ENCODE results near the gene CCL18. TPM values are rescaled to one million over a fixed set of nuclear protein-coding genes. Genes with fewer than 3 reads are reported as not detected.
"Not testable (repeated sequence)": the region's sequence is repeated elsewhere in the genome, so short reads cannot be mapped to it uniquely, and the experiment has no call there.

CCL18 gene
- total RNA-seq, 2 experiments from 2014 or later = not detected

DNA sequence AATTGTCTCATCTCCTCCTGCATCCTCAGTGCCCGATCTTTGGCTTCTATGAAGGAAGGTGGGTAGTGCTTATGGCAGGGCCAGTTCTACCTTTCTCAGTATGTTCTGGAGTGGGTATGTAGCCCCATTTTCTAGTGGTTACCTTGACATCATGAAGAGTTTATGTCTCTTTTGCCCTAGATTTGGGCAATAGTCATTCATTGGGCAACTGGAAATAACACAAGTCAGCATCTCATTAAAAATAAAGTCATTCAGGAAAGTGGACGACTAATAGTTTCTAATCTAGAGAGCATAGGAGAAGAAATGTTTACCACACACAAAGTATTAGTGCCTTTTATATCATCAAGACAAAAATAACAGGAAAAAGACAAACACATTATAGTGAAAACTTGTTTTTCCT is 19.6 kb downstream of the CCL18 start:
- H3K4me2 ChIP-seq (ENCODE audit: low read length); H2AFZ ChIP-seq (ENCODE audit: low read length); H3K36me3 ChIP-seq (ENCODE audit: insufficient read depth, low read length); H3K79me2 ChIP-seq (ENCODE audit: insufficient read depth, low read depth, low read length); H3K27ac ChIP-seq (ENCODE audit: low read depth, low read length, poor library complexity, severe bottlenecking); intact Hi-C loops (cut with micrococcal nuclease; ENCODE audit: unreplicated experiment); POLR2A ChIA-PET; CTCF ChIA-PET (ENCODE audit: unreplicated experiment); H3K4me1 ChIP-seq (ENCODE audit: insufficient read depth, low read length, poor library complexity, severe bottlenecking); H3K9me3 ChIP-seq (ENCODE audit: low read length); DNase-seq (ENCODE audit: low spot score); BruUV-seq (replicated peaks); H4K20me1 ChIP-seq (ENCODE audit: insufficient read depth, low read length); H3K9me2 ChIP-seq (ENCODE audit: insufficient read depth, low read length); H3K4me3 ChIP-seq (ENCODE audit: low read depth, low read length, poor library complexity, severe bottlenecking): not testable (repeated sequence)

DNA sequence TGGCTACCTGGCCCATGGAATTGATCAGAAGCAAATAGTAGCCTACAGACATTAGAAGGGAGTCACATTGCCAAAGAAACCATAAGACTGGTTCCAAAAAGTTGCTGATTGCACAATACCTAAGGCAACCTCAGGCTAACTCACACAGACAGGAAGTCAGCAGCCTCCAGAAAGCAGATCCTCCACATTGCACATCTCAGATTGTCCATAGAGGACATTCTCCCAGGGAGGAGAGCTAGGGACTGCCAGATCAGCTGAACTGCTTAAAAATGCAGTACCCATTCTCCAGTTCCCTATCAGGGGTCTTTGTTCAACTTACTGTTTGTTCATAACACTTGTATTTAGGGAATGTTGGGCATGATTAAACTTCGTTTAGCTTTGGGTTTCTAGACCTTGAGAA is 21.7 kb downstream of the CCL18 start:
- POLR2A ChIA-PET = interaction anchor here (0.6 kb wide), 1 partner anchor 95 kb away, joined by 4 read pairs; no protein-coding TSS in a partner anchor
- Histone ChIP-seq H3K27ac (ENCODE audit: low read depth, low read length, poor library complexity, severe bottlenecking) (no peak overlapping the region), H3K4me3 (ENCODE audit: low read depth, low read length, poor library complexity, severe bottlenecking) (no peak overlapping the region), H3K9me3 (ENCODE audit: low read length) (no peaks in the 10 kb centered on the region), H4K20me1 (ENCODE audit: insufficient read depth, low read length) (no peaks in the 10 kb centered on the region), H2AFZ (ENCODE audit: low read length) (no peak overlapping the region), H3K4me2 (ENCODE audit: low read length) (no peak overlapping the region), H3K79me2 (ENCODE audit: insufficient read depth, low read depth, low read length) (no peaks in the 10 kb centered on the region), H3K9me2 (ENCODE audit: insufficient read depth, low read length) (no peaks in the 10 kb centered on the region), H3K4me1 (ENCODE audit: insufficient read depth, low read length, poor library complexity, severe bottlenecking) (peaks cover 15% of the 10 kb centered on the region), H3K36me3 (ENCODE audit: insufficient read depth, low read length) (no peaks in the 10 kb centered on the region)
- CTCF ChIA-PET (ENCODE audit: unreplicated experiment) = no interaction called here
- no peak for TF ChIP-seq EZH2phosphoT487 (IDR thresholded peaks at IDR 0.05; ENCODE audit: borderline replicate concordance, low read depth, low read length)
- TF ChIP-seq, protein P1, sequence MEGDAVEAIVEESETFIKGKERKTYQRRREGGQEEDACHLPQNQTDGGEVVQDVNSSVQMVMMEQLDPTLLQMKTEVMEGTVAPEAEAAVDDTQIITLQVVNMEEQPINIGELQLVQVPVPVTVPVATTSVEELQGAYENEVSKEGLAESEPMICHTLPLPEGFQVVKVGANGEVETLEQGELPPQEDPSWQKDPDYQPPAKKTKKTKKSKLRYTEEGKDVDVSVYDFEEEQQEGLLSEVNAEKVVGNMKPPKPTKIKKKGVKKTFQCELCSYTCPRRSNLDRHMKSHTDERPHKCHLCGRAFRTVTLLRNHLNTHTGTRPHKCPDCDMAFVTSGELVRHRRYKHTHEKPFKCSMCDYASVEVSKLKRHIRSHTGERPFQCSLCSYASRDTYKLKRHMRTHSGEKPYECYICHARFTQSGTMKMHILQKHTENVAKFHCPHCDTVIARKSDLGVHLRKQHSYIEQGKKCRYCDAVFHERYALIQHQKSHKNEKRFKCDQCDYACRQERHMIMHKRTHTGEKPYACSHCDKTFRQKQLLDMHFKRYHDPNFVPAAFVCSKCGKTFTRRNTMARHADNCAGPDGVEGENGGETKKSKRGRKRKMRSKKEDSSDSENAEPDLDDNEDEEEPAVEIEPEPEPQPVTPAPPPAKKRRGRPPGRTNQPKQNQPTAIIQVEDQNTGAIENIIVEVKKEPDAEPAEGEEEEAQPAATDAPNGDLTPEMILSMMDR (conservative IDR thresholded peaks at IDR 0.05; ENCODE audit: low read length) = no peak
- no TSS peak for BruUV-seq (replicated peaks)
- intact Hi-C loops (cut with micrococcal nuclease; ENCODE audit: unreplicated experiment) = no loop called here
- no peak for DNase-seq (ENCODE audit: low spot score)

DNA sequence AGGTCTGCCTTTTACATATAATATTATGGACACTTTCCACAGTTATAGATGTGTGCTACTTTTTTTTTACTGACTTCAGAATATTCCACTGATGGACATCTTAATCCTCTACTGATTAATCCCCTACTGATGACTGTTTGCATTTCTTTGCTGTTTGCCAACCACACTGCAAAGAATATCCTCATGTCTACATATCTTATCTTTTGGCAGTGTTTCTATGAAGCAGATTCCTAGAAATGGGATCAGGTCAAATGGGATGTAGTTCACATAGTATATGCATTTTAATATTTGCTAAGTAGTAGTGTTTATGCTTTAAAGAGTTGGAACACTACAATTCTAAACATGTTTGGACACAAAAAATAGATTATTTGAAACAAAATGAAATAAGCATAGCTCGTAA is 22.7 kb downstream of the CCL18 start:
- BruUV-seq (replicated peaks) = no TSS peak
- no peak overlapping the region for H3K4me3 ChIP-seq (ENCODE audit: low read depth, low read length, poor library complexity, severe bottlenecking)
- DNase-seq (ENCODE audit: low spot score) = no peak
- no peaks in the 10 kb centered on the region for H3K79me2 ChIP-seq (ENCODE audit: insufficient read depth, low read depth, low read length)
- CTCF ChIA-PET (ENCODE audit: unreplicated experiment) = no interaction called here
- H3K9me3 ChIP-seq (ENCODE audit: low read length) = no peaks in the 10 kb centered on the region
- intact Hi-C loops (cut with micrococcal nuclease; ENCODE audit: unreplicated experiment) = no loop called here
- TF ChIP-seq EZH2phosphoT487 (IDR thresholded peaks at IDR 0.05; ENCODE audit: borderline replicate concordance, low read depth, low read length) = no peak
- TF ChIP-seq, protein P1 (conservative IDR thresholded peaks at IDR 0.05; ENCODE audit: low read length) = no peak
- H4K20me1 ChIP-seq (ENCODE audit: insufficient read depth, low read length) = no peaks in the 10 kb centered on the region
- peaks cover 16% of the 10 kb centered on the region for H3K4me1 ChIP-seq (ENCODE audit: insufficient read depth, low read length, poor library complexity, severe bottlenecking)
- no peaks in the 10 kb centered on the region for H3K36me3 ChIP-seq (ENCODE audit: insufficient read depth, low read length)
- no peak overlapping the region for H3K27ac ChIP-seq (ENCODE audit: low read depth, low read length, poor library complexity, severe bottlenecking)
- POLR2A ChIA-PET = no interaction called here
- no peak overlapping the region for H3K4me2 ChIP-seq (ENCODE audit: low read length)
- H3K9me2 ChIP-seq (ENCODE audit: insufficient read depth, low read length) = no peaks in the 10 kb centered on the region
- no peak overlapping the region for H2AFZ ChIP-seq (ENCODE audit: low read length)

DNA sequence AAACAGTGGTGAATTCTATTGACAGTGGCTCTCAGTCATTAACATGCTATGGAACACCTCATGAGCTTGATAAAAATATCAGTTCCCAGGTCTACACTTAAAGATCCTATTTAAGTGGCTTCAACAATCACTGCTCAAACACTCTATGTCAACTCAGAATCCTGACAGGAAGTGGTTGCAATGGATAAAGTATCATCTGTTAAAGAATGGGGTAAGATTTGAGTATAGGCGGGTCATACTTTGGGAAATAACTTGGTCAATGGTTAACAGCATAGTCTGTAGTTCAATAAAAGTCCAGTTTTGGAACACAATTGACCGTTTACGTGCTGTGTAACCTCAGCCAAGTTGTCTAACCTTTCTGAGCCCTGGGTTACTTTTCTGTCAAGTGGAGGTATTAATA is 23.4 kb downstream of the CCL18 start:
- H3K4me3 ChIP-seq (ENCODE audit: low read depth, low read length, poor library complexity, severe bottlenecking); CTCF ChIA-PET (ENCODE audit: unreplicated experiment); H4K20me1 ChIP-seq (ENCODE audit: insufficient read depth, low read length); H3K4me2 ChIP-seq (ENCODE audit: low read length); H3K79me2 ChIP-seq (ENCODE audit: insufficient read depth, low read depth, low read length); H3K9me2 ChIP-seq (ENCODE audit: insufficient read depth, low read length); intact Hi-C loops (cut with micrococcal nuclease; ENCODE audit: unreplicated experiment); BruUV-seq (replicated peaks); H3K27ac ChIP-seq (ENCODE audit: low read depth, low read length, poor library complexity, severe bottlenecking); DNase-seq (ENCODE audit: low spot score); POLR2A ChIA-PET; H2AFZ ChIP-seq (ENCODE audit: low read length); H3K36me3 ChIP-seq (ENCODE audit: insufficient read depth, low read length); H3K9me3 ChIP-seq (ENCODE audit: low read length): not testable (repeated sequence)
- peaks cover 16% of the 10 kb centered on the region for H3K4me1 ChIP-seq (ENCODE audit: insufficient read depth, low read length, poor library complexity, severe bottlenecking)

DNA sequence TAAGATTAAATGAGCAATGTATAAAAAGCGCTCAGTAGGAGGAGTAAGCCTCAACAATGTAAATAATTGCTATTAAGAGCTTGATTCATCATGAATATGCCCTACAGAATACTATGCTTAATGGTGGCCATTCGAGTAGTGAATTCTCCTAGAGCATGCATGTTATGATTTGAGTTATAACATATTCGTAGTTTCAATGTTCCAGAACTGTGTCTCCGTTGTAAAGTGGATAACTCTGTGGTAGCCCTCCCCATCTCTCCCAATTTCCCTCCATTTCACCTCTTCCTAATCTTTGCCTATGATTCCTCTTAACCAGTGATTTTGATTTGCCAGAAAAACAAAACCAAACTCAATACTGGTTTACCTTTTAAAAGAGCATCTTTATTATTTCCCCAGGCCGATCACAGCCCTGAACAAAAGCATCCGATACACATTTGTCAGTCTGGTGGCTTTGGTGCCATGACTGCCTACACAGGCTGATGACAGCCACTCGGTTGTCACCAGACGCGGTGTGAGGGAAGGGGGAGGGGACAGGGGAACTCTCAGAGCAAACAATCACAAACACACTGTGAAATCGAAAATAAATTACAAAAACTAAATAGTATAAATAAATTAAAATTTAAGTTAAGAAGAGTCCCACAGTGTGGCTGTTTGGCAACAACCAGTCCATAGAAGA is 24.0 kb downstream of the CCL18 start:
- H3K4me2 ChIP-seq (ENCODE audit: low read length); H3K9me2 ChIP-seq (ENCODE audit: insufficient read depth, low read length); H4K20me1 ChIP-seq (ENCODE audit: insufficient read depth, low read length); DNase-seq (ENCODE audit: low spot score); H3K36me3 ChIP-seq (ENCODE audit: insufficient read depth, low read length); H3K4me3 ChIP-seq (ENCODE audit: low read depth, low read length, poor library complexity, severe bottlenecking); H3K9me3 ChIP-seq (ENCODE audit: low read length); intact Hi-C loops (cut with micrococcal nuclease; ENCODE audit: unreplicated experiment); H2AFZ ChIP-seq (ENCODE audit: low read length); BruUV-seq (replicated peaks); CTCF ChIA-PET (ENCODE audit: unreplicated experiment); POLR2A ChIA-PET; H3K79me2 ChIP-seq (ENCODE audit: insufficient read depth, low read depth, low read length); H3K27ac ChIP-seq (ENCODE audit: low read depth, low read length, poor library complexity, severe bottlenecking): not testable (repeated sequence)
- H3K4me1 ChIP-seq (ENCODE audit: insufficient read depth, low read length, poor library complexity, severe bottlenecking) = peaks cover 16% of the 10 kb centered on the region
